GM18861 (cell line): Measurements from ENCODE around the gene TMEM8B.

ENCODE experiments used
- ATAC-seq: cut with Tn5 transposase; IDR thresholded peaks from one replicate; pipeline ENCODE4 v1.9.1; 2021; ENCODE audit not compliant: unreplicated experiment

TMEM8B gene

DNA sequence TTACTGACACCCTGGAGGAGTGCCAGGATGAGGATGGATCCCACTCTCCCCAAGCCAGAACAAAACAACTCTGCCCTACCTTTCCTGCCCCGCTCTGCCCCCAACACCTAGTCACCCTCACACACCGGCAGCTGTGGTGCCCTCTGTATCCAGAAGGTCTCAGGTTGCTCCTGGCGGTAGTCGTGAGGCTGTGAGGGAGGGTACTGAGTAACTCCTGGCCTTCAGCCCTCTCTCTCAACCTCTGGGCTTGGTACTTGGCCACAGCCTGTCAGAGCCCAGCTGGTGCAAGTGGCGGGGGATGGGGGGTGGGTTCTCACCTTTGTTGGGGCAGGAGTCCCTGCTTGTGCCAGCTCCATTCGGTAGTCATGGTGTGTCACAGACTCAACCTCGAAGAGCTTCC lies 18.9 kb upstream of the TMEM8B start:
- ATAC-seq: no peak

GRCh38 chr9:35811381-35812024 lies 17.5 kb upstream of the TMEM8B start:
- ATAC-seq: no peak

DNA sequence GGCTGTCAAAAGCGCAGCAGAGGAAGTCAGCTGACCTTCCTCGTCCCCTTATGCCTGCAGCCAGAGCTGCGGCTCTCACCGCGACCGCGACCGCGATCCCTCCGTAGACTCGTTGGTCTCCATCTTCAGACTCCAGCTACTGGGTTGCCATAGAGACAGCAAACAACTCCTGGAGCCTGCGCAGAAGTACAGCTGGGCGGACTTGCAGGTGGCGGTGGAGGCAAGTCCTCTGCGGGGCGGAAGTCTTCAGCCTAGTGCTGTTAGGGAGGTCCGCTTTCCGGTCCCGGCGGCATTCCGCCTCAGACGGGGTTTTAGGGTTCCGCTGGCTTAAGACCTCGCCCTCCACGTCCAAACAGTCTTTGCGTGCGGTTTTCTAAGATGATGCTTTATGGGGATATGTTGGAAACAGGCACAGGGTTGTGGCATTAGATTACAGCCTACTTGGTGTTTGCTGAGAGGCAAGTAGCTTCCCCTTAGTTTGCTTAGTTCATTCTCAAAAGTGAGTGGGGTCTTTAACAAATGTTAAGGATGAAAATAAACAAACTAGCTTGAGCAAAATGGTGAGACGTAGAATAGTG lies 16.9 kb upstream of the TMEM8B start, which contains the start of gene SPAG8:
SPAG8 (minus strand) TSS at position 238 of the 578 bp plus-strand sequence; CDS start at position 123, 115 bp downstream.
- peak; percentile 31 for ATAC-seq

- no peak for ATAC-seq
Measured at GRCh38 chr9:35813434-35814105, 15.5 kb upstream of the TMEM8B start.

- peak; percentile 26 for ATAC-seq
Measured at GRCh38 chr9:35814106-35814840, 14.8 kb upstream of the TMEM8B start.

DNA sequence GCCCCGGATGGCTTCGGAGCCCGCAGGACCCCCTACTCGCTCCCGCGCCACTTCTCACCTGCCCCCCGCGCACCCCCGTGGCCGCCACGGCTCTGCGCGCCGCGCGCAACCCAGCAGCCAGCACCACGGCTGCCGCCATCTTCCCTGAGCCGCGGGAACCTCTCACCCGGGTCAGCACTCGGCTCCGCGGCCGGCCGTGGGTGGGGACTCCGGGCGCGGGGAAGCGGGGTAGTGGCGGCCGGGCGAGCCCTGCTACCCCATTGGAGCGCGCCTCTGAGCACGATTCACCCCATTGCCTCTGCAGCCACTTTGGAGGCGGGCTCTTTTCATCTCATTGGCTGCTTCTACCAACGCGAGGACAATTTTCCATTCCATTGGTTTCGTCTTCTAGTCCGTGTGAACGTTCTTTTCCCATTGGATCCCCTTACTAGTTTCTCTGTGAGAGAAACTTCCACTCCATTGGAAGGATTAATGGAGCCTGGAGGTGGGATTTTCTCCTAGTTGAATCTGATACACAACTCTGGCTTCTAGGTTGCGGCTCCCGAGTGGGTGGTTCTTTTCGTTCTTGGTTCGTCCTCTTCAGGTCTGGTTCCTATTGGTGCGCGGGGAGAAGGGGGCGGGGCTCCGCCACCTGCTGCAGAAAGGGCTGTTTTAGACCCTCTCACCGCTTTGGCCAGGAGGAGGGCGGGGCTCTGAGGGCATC lies 14.0 kb upstream of the TMEM8B start, which contains the start of gene HINT2:
HINT2 (minus strand) TSS at position 202 of the 703 bp plus-strand sequence; CDS start at position 139, 63 bp downstream.
- ATAC-seq: peak; percentile 61

DNA sequence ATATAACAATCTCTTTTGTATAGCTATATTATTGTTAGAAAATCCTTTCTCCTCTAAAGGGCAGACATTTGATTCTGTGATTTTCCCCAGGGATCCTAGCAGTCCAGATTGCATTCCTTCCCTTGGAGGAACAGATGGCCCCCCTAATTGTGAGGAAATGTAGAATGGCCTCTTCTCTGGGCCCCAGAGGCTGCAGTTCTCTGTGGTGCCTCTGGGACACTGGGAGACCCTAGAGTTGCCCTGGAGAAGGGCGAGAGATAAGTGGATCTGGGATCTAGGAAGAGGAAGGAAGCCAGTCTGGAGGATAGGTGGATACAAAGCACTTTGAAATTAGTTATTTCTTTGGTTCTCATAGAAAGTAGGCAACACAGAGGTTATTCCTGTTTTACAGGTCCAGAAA lies 12.3 kb upstream of the TMEM8B start:
- ATAC-seq: no peak

GRCh38 chr9:35818341-35818740 lies 10.7 kb upstream of the TMEM8B start:
- ATAC-seq: no peak

DNA sequence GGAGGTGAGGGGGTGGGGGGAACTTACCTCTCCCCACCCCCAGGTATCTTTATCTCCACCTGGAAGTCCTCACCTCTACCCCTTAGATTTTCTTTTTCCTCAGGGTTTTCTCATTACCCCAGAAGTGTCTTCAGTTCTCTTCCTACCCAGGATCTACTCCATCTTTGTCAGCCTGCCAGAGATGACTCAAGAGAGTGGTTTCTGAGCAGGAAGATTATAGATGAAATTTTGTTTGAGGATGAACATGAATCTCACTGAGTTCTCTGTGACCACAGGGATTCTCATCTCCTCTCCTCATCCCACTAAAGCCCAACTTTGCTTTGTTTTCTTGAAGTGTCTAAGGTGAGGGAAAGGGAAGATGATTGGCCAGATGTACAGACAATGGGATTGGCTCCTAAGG lies 9.0 kb upstream of the TMEM8B start:
- ATAC-seq: no peak

DNA sequence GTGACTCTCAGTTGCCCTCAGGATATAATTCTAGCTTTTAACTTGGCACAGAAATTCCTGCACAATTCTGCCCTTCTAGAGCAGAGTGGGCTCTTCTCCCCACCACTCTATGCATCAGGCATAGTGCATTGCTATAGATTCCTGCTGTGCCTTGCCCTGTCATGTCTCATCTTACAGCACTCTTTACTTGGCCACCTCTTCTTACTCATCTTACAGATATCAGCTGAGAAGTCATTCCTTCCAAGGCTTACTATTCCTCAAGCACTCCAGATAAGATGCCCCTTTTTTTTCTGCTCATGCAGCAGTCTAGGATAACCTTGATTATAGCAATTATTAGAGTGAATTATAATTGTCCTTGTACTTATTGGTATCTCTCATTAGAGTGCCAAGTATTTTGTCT lies 6.1 kb upstream of the TMEM8B start:
- ATAC-seq: no peak

- ATAC-seq: peak; percentile 36
Measured at GRCh38 chr9:35826071-35826701, 2.8 kb upstream of the TMEM8B start.

DNA sequence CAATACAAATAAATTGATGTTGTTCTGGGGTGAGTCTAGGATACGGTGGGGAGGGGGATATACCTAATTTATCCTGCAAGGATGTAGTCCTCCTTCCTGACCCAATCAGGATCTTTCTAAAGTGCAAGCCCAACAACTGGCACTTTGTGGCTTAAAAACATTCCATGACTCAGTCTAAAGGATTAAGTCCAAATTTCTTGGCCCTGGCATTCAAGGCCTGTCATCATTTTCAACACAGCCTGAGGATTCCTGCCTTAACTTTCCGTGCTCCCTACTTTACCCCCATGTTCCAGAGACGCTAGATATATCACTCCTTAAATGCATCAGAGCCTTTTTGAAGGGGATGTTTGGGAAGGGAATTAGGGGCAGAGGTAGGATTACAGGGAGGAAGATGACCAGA lies 1.5 kb upstream of the TMEM8B start:
- no peak for ATAC-seq

DNA sequence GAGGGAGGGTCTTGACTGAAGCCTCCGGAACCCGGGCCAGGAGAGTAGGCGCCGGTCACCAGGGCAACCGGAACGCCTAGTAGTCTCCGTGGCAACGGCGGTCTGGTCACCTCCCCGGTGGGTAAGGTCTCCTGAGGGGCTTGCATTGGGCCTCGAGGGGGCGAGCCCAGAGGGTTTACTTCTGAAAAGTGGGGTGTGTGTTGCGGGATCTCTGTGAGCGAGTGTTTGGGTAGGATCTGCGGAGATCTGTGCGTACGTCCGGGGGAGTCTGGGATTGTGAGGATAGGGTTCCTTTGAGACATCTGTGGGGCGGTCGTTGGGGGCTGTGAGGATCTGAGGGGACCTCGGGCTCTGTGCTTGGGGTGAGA lies 328 bp upstream of the TMEM8B start, which contains the start of gene FAM221B:
FAM221B (minus strand) TSS at position 17 of the 368 bp plus-strand sequence. CDS start 2,571 bp downstream, outside the sequence.
- no peak for ATAC-seq

DNA sequence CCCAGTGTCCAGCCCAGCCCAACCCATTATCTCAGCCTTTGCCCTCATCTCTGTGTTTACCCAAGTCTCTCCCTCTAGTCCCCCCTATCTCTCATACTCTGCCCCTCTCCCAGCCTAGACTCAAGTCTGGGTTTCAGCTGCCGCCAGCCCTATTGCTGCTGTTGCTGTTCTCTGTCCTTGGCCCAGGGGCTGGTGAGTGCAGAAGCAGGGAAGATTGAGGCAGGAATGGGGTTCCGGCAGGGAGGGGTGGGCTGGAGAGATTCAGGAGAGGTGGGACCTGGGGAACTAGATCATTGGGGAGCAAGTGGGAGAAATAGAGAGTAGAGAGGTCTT lies 702 bp downstream of the TMEM8B start:
- ATAC-seq: no peak

DNA sequence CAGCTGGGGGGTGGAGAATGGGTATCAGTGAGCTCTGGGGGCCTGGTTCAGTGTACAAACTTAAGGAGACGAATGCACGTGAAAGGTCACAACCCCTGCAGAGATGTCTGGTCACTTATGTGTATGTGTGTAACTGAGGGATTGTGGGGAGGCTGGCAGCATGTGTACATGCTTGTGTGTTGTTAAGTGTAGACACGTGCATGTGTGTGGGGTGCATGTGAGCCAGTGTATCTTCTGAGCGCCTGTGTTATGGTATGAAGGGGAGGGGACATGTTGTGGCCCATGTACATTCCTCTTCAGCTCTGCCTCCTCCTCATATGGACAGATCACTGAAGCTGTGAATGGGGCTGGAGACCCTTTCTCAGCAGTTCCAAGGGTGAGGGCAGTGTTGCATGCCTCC lies 2.0 kb downstream of the TMEM8B start:
- no peak for ATAC-seq

- ATAC-seq: no peak
Measured at GRCh38 chr9:35832814-35833213, 3.8 kb downstream of the TMEM8B start.

GRCh38 chr9:35834260-35835215 lies 5.5 kb downstream of the TMEM8B start:
- no peak for ATAC-seq

- no peak for ATAC-seq
Measured at GRCh38 chr9:35835216-35835632, 6.2 kb downstream of the TMEM8B start.

GRCh38 chr9:35835766-35836165 lies 6.7 kb downstream of the TMEM8B start:
- ATAC-seq: no peak
